ENCODE data around the gene FOXD3.

The FOXD3 gene

DNA sequence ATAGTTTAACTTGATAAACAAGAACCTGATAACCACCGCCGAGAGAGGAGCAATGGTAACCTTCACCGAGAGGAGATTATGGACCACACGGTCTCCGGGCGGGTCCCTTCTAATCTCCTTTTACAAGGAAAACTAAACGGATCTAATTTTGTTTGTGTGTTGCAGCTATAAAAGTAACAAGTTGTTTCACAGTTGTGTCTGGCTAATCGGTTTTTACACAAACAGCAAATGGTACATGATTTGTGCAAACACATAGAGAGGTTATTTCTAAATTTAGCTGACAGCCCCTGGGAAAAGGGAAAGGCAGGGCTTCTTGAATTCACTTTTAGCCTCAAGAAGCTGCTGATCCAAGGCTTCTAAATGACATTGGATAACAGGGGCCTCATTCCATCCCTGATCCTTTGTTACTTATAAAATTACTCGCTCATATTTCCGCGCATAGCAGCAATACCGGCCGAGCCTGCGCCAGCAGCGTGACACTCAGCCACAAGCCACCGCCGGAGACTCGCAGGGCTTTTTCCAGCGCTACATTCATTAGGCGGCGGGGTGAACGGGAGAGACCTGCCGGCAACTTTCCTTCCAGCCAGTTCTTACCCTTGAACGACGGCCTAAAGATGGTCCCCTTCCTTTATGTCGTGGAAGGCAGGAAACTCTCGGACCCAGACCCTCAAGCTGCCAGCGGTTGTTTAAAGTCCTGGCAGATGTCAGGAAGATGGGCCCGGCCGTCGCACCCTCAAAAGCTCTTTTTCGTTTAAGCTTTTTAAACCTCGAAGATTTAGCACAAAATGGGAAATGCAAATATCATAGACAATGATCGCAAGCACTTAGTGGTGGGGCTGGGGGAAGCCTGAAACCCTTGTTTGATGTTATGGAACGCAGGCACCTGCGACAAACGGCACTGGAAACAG, 4.4 kb downstream of the FOXD3 start:
- TF ChIP-seq MYC (IDR thresholded peaks at IDR 0.05; ENCODE audit: low read depth, low read length), result no peak
- TF ChIP-seq, protein P1, sequence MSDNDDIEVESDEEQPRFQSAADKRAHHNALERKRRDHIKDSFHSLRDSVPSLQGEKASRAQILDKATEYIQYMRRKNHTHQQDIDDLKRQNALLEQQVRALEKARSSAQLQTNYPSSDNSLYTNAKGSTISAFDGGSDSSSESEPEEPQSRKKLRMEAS (IDR thresholded peaks at IDR 0.05; ENCODE audit: low read depth, low read length), result no peak
- TF ChIP-seq, protein P2, sequence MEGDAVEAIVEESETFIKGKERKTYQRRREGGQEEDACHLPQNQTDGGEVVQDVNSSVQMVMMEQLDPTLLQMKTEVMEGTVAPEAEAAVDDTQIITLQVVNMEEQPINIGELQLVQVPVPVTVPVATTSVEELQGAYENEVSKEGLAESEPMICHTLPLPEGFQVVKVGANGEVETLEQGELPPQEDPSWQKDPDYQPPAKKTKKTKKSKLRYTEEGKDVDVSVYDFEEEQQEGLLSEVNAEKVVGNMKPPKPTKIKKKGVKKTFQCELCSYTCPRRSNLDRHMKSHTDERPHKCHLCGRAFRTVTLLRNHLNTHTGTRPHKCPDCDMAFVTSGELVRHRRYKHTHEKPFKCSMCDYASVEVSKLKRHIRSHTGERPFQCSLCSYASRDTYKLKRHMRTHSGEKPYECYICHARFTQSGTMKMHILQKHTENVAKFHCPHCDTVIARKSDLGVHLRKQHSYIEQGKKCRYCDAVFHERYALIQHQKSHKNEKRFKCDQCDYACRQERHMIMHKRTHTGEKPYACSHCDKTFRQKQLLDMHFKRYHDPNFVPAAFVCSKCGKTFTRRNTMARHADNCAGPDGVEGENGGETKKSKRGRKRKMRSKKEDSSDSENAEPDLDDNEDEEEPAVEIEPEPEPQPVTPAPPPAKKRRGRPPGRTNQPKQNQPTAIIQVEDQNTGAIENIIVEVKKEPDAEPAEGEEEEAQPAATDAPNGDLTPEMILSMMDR (IDR thresholded peaks at IDR 0.05; ENCODE audit: low read depth, low read length), result no peak
- TF ChIP-seq POLR2A (IDR thresholded peaks at IDR 0.05; ENCODE audit: extremely low read depth, insufficient read length), result no peak
- no peak for DNase-seq (ENCODE audit: low read depth)

GRCh38 chr1:63327417-63328054, 5.2 kb downstream of the FOXD3 start:
- no peak overlapping the region for H3K4me3 ChIP-seq (ENCODE audit: low read depth, low read length)
- DNase-seq (ENCODE audit: low read depth), result peak; percentile 68
- TF ChIP-seq MYC (IDR thresholded peaks at IDR 0.05; ENCODE audit: low read depth, low read length) (peak; percentile 35; the same call in 1 of the 2 replicates), POLR2A (IDR thresholded peaks at IDR 0.05; ENCODE audit: extremely low read depth, insufficient read length) (no peak)
- TF ChIP-seq, protein P1 (IDR thresholded peaks at IDR 0.05; ENCODE audit: low read depth, low read length), result peak; percentile 65; the same call in 1 of the 2 replicates
- TF ChIP-seq, protein P2 (IDR thresholded peaks at IDR 0.05; ENCODE audit: low read depth, low read length), result peak; percentile 63

More for the DNA sequence above, 4.4 kb downstream of the FOXD3 start:
- H3K4me3 ChIP-seq (ENCODE audit: low read depth, low read length), result no peak overlapping the region

DNA sequence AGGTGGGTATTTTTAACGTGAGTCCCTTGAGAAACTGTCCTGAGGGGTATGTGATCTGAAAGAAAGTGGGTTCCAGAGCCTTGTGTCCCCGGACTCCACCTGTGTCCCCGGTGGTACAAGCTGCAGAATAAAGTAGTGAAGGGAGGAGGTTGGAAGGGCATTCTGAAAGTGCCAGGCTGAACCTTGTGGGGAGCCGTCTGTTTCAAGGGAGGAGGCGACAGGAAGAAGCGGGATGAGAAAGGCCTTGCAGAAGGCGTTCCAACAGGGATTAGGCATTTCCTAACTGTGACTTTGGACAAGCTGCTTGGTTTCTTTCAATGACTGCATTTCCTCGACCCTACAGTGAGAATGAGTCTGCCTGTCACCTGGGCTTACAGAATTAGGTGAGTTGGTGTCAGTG, 5.8 kb downstream of the FOXD3 start:
- TF ChIP-seq POLR2A (IDR thresholded peaks at IDR 0.05; ENCODE audit: extremely low read depth, insufficient read length), result no peak
- TF ChIP-seq, protein P2 (IDR thresholded peaks at IDR 0.05; ENCODE audit: low read depth, low read length), result no peak
- TF ChIP-seq MYC (IDR thresholded peaks at IDR 0.05; ENCODE audit: low read depth, low read length), result no peak
- TF ChIP-seq, protein P1 (IDR thresholded peaks at IDR 0.05; ENCODE audit: low read depth, low read length), result no peak
- no peak overlapping the region for H3K4me3 ChIP-seq (ENCODE audit: low read depth, low read length)
- DNase-seq (ENCODE audit: low read depth), result no peak

DNA sequence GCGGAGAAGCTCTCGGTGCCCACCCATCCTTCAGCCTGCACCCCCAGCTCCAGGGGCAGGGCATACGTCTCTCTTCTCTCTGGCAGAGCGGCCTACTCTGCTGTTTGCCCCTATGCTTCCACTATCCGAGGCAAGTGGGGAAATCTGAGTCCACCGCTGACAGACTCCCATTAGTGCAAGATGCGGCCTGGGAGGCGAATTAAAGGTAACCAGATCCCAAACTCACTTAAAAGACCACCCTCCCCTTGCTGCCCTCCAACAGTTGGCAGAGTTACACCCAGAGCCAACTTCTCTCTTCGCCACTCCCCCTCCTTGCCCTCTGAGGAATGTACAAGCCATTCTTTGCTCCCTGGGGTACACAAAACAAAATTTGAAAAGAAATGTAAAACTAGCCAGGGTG, 6.4 kb downstream of the FOXD3 start:
- DNase-seq (ENCODE audit: low read depth), result no peak
- TF ChIP-seq, protein P2 (IDR thresholded peaks at IDR 0.05; ENCODE audit: low read depth, low read length), result no peak
- TF ChIP-seq, protein P1 (IDR thresholded peaks at IDR 0.05; ENCODE audit: low read depth, low read length), result no peak
- TF ChIP-seq MYC (IDR thresholded peaks at IDR 0.05; ENCODE audit: low read depth, low read length) (no peak), POLR2A (IDR thresholded peaks at IDR 0.05; ENCODE audit: extremely low read depth, insufficient read length) (no peak)
- H3K4me3 ChIP-seq (ENCODE audit: low read depth, low read length), result no peak overlapping the region

GRCh38 chr1:63329621-63330330, 7.4 kb downstream of the FOXD3 start:
- TF ChIP-seq POLR2A (IDR thresholded peaks at IDR 0.05; ENCODE audit: extremely low read depth, insufficient read length), result no peak
- TF ChIP-seq MYC (IDR thresholded peaks at IDR 0.05; ENCODE audit: low read depth, low read length), result no peak
- TF ChIP-seq, protein P2 (IDR thresholded peaks at IDR 0.05; ENCODE audit: low read depth, low read length), result no peak
- TF ChIP-seq, protein P1 (IDR thresholded peaks at IDR 0.05; ENCODE audit: low read depth, low read length), result no peak
- no peak for DNase-seq (ENCODE audit: low read depth)
- no peak overlapping the region for H3K4me3 ChIP-seq (ENCODE audit: low read depth, low read length)
